Body of pancreas (tissue), 4 donors: Measurements from ENCODE around the gene CENPB.
A peak's percentile ranks its signal among the peaks of the same experiment; 100 is the strongest.

ENCODE experiments used
- POLR2A ChIP-seq, 3 donors: fragments of 450-650 bp; IDR thresholded peaks; one replicate each; pipeline ENCODE4 v1.6.1; 2016; ENCODE audit warnings: antibody characterized with exemption in 3 of 3, mild to moderate bottlenecking in 2 of 3
- TF ChIP-seq, protein P1 (sequence below), 7 experiments: fragments of 450-650 bp in 4 of 7; fragments of 200-600 bp in 3 of 7; sonication (generic) in 3 of 7; IDR thresholded peaks; one replicate each; pipeline ENCODE4 v1.5.1; 2016 to 2019; ENCODE audit warnings: antibody characterized with exemption in 7 of 7

GRCh38 chr20:3785240-3786125, 1.1 kb downstream of the CENPB start:
- TF ChIP-seq, protein P1, sequence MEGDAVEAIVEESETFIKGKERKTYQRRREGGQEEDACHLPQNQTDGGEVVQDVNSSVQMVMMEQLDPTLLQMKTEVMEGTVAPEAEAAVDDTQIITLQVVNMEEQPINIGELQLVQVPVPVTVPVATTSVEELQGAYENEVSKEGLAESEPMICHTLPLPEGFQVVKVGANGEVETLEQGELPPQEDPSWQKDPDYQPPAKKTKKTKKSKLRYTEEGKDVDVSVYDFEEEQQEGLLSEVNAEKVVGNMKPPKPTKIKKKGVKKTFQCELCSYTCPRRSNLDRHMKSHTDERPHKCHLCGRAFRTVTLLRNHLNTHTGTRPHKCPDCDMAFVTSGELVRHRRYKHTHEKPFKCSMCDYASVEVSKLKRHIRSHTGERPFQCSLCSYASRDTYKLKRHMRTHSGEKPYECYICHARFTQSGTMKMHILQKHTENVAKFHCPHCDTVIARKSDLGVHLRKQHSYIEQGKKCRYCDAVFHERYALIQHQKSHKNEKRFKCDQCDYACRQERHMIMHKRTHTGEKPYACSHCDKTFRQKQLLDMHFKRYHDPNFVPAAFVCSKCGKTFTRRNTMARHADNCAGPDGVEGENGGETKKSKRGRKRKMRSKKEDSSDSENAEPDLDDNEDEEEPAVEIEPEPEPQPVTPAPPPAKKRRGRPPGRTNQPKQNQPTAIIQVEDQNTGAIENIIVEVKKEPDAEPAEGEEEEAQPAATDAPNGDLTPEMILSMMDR (IDR thresholded peaks at IDR 0.05) = no peak
- peak in 2 of 3 donors; percentile 7 to 10 for TF ChIP-seq POLR2A (IDR thresholded peaks at IDR 0.05)
